Sigmoid colon (tissue), 4 donors: ENCODE measurements around the gene VSTM4.

Experiments
- EP300 ChIP-seq, 4 donors: sonication (generic); formaldehyde crosslinking; IDR thresholded peaks; one replicate each; pipeline ENCODE4 v1.6.1; 2017; ENCODE audit warnings: antibody characterized with exemption in 4 of 4
- POLR2AphosphoS5 ChIP-seq, 4 donors: sonication (generic); formaldehyde crosslinking; IDR thresholded peaks; one replicate each; pipeline ENCODE4 v1.6.1; 2017; ENCODE audit warnings: antibody characterized with exemption in 4 of 4
- TF ChIP-seq, protein P1 (sequence below), 4 experiments: fragments of 450-650 bp in 3 of 4; fragments of 200-600 bp in 1 of 4; IDR thresholded peaks; one replicate each; pipeline ENCODE4 v1.5.1; 2016 to 2019; ENCODE audit warnings: antibody characterized with exemption in 4 of 4, mild to moderate bottlenecking in 3 of 4, moderate library complexity in 2 of 4

DNA sequence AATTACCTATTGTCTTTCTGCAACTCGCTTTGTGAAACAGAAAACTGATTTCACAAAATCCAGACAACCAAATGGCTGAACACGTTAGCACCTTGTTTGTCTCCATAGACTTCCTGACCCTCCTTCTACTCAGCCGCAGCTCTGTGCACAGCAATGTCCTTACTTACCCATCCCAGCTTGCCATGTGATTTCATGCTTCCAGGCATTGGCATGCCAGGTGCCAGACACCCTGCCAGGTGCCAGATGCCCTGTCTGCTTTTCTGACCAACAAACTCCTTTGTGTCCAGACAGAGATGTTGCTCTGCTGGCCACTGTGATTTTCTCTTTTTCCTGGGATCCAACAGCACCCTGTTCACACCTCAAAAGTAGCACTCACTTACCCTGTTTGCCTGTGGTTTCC, 34.6 kb upstream of the VSTM4 start:
- TF ChIP-seq, protein P1, sequence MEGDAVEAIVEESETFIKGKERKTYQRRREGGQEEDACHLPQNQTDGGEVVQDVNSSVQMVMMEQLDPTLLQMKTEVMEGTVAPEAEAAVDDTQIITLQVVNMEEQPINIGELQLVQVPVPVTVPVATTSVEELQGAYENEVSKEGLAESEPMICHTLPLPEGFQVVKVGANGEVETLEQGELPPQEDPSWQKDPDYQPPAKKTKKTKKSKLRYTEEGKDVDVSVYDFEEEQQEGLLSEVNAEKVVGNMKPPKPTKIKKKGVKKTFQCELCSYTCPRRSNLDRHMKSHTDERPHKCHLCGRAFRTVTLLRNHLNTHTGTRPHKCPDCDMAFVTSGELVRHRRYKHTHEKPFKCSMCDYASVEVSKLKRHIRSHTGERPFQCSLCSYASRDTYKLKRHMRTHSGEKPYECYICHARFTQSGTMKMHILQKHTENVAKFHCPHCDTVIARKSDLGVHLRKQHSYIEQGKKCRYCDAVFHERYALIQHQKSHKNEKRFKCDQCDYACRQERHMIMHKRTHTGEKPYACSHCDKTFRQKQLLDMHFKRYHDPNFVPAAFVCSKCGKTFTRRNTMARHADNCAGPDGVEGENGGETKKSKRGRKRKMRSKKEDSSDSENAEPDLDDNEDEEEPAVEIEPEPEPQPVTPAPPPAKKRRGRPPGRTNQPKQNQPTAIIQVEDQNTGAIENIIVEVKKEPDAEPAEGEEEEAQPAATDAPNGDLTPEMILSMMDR (IDR thresholded peaks at IDR 0.05), result no peak
- TF ChIP-seq POLR2AphosphoS5 (IDR thresholded peaks at IDR 0.05) (no peak), EP300 (IDR thresholded peaks at IDR 0.05) (no peak)
